PC-3 (cell line): ENCODE measurements around the gene TBX18. TPM values are rescaled to one million over a fixed set of nuclear protein-coding genes. Genes with fewer than 3 reads are reported as not detected.

Source experiments
- ATAC-seq: fragments of 200-7000 bp; cut with Tn5 transposase; 2 replicates; pipeline ENCODE4 v1.9.1; 2020; ENCODE audit warnings: mild to moderate bottlenecking, moderate library complexity
- BruUV-seq: library from RNA; stranded (reverse); fragments of 400-500 nt; replicated peaks from 2 replicates; lab custom pipeline; 2021; lab: Mats Ljungman, UMichigan
- CTCF ChIA-PET: fragments of 300-600 bp; sonication (Branson Sonifier 250); formaldehyde crosslinking; loops from one replicate; lab custom pipeline; 2022; ENCODE audit warnings: antibody characterized with exemption; lab: Charles Lee
- POLR2A ChIA-PET: fragments of 300-600 bp; sonication (Branson Sonifier 250); formaldehyde crosslinking; loops from one replicate; lab custom pipeline; 2022; ENCODE audit warnings: antibody characterized with exemption; ENCODE audit not compliant: unreplicated experiment; lab: Charles Lee
- DNase-seq: peaks from one replicate; pipeline ENCODE4 v3.0.0-alpha.2; 2015
- H2AFZ ChIP-seq: fragments of 300-600 bp; sonication (generic); 2 replicates; pipeline ENCODE4 v1.6.0; 2016; ENCODE audit warnings: antibody characterized with exemption, low read length
- H3F3A ChIP-seq: fragments of 300-600 bp; sonication (generic); one replicate; pipeline ENCODE4 v1.6.0; 2017; ENCODE audit warnings: antibody characterized with exemption, low read length, control low read depth, mild to moderate bottlenecking; ENCODE audit not compliant: unreplicated experiment
- H3K27ac ChIP-seq: fragments of 300-600 bp; sonication (generic); 2 replicates; pipeline ENCODE4 v1.5.1; 2016; ENCODE audit warnings: mild to moderate bottlenecking, low read length
- H3K27me3 ChIP-seq: fragments of 300-600 bp; sonication (generic); 2 replicates; pipeline ENCODE4 v1.6.1; 2016; ENCODE audit warnings: low read length, mixed read lengths
- H3K36me3 ChIP-seq: fragments of 300-600 bp; sonication (generic); 2 replicates; pipeline ENCODE4 v1.6.1; 2016; ENCODE audit warnings: low read depth, mixed run types, low read length, mixed read lengths
- H3K4me1 ChIP-seq: fragments of 300-600 bp; sonication (generic); 2 replicates; pipeline ENCODE4 v1.5.1; 2016; ENCODE audit warnings: low read length; ENCODE audit not compliant: insufficient read depth
- H3K4me2 ChIP-seq: fragments of 300-600 bp; sonication (generic); 2 replicates; pipeline ENCODE4 v1.6.0; 2016; ENCODE audit warnings: low read length
- H3K4me3 ChIP-seq: fragments of 300-600 bp; sonication (generic); 2 replicates; pipeline ENCODE4 v1.5.1; 2016; ENCODE audit warnings: mild to moderate bottlenecking, low read length, mixed read lengths
- H3K79me2 ChIP-seq: fragments of 300-600 bp; sonication (generic); 2 replicates; pipeline ENCODE4 v1.6.1; 2017; ENCODE audit warnings: low read length, mixed read lengths
- H3K9ac ChIP-seq: fragments of 300-600 bp; sonication (generic); 2 replicates; pipeline ENCODE4 v1.6.0; 2016; ENCODE audit warnings: mild to moderate bottlenecking, low read length
- H3K9me2 ChIP-seq: fragments of 300-600 bp; sonication (generic); replicated peaks from 2 replicates; pipeline ENCODE4 v1.6.1; 2016; ENCODE audit warnings: mixed run types, low read length, mixed read lengths
- H3K9me3 ChIP-seq: fragments of 300-600 bp; sonication (generic); 2 replicates; pipeline ENCODE4 v1.6.1; 2016; ENCODE audit warnings: low read length, mixed read lengths
- H4K20me1 ChIP-seq: fragments of 300-600 bp; sonication (generic); 2 replicates; pipeline ENCODE4 v1.6.1; 2016; ENCODE audit warnings: low read length, mixed read lengths
- CTCF ChIP-seq: fragments of 300-600 bp; sonication (generic); conservative IDR thresholded peaks from 2 replicates; pipeline ENCODE4 v1.5.1; 2017; ENCODE audit warnings: antibody characterized with exemption, low read depth, mild to moderate bottlenecking, low read length
- EZH2 ChIP-seq: fragments of 300-600 bp; sonication (generic); IDR thresholded peaks from one replicate; pipeline ENCODE4 v1.6.1; 2017; ENCODE audit warnings: antibody characterized with exemption, mild to moderate bottlenecking, low read length; ENCODE audit not compliant: unreplicated experiment
- EZH2phosphoT487 ChIP-seq: fragments of 300-600 bp; sonication (generic); IDR thresholded peaks from 2 replicates; pipeline ENCODE4 v1.6.1; 2018; ENCODE audit warnings: mild to moderate bottlenecking, antibody characterized with exemption, low read length, borderline replicate concordance
- intact Hi-C: fragments of 100-400 bp; cut with micrococcal nuclease; formaldehyde crosslinking; loops from 2 replicates; pipeline ENCODE4 v1.9.0; 2023
- total RNA-seq: library from RNA; depleted of rRNA; stranded (reverse); fragments of >200 nt; gene quantifications from 2 replicates; pipeline ENCODE4 v1.2.3, GENCODE V29; 2014

The TBX18 gene
- total RNA-seq, 1 experiment from 2014 or later, result not detected

- ATAC-seq, result no peak
- no peaks in the 10 kb centered on the region for H3K27me3 ChIP-seq
- POLR2A ChIA-PET, result no interaction called here
- H3K9me3 ChIP-seq, result no peaks in the 10 kb centered on the region
- H3K79me2 ChIP-seq, result no peaks in the 10 kb centered on the region
- no peaks in the 10 kb centered on the region for H3K9me2 ChIP-seq
- H3K36me3 ChIP-seq, result no peaks in the 10 kb centered on the region
- no TSS peak for BruUV-seq
- no peak for TF ChIP-seq EZH2phosphoT487
- TF ChIP-seq EZH2, result no peak
- no peak for TF ChIP-seq CTCF
- no peak overlapping the region for H2AFZ ChIP-seq
- H3K27ac ChIP-seq, result no peak overlapping the region
- no peaks in the 10 kb centered on the region for H3F3A ChIP-seq
- no peak overlapping the region for H3K9ac ChIP-seq
- no peak for DNase-seq
- H4K20me1 ChIP-seq, result no peaks in the 10 kb centered on the region
- H3K4me3 ChIP-seq, result no peak overlapping the region
- intact Hi-C loops, result no loop called here
- no peak overlapping the region for H3K4me2 ChIP-seq
- H3K4me1 ChIP-seq, result peaks cover 8% of the 10 kb centered on the region
- CTCF ChIA-PET, result no interaction called here
Observed at GRCh38 chr6:84808491-84809061, 44.2 kb upstream of the TBX18 start.

GRCh38 chr6:84805145-84805544 lies 40.7 kb upstream of the TBX18 start:
- ATAC-seq (no peak), DNase-seq (peak; percentile 29)
- Histone ChIP-seq H3K4me3 (no peak overlapping the region), H3K9me3 (no peaks in the 10 kb centered on the region), H3F3A (no peaks in the 10 kb centered on the region), H3K79me2 (no peaks in the 10 kb centered on the region), H3K27me3 (no peaks in the 10 kb centered on the region), H4K20me1 (no peaks in the 10 kb centered on the region), H3K9me2 (no peaks in the 10 kb centered on the region), H3K4me1 (peaks cover 8% of the 10 kb centered on the region), H3K36me3 (no peaks in the 10 kb centered on the region), H3K27ac (peak overlapping the region; percentile 32; the same call in 1 of the 2 replicates), H3K4me2 (peak overlapping the region; percentile 51; the same call in 1 of the 2 replicates), H3K9ac (no peak overlapping the region), H2AFZ (no peak overlapping the region)
- intact Hi-C loops, result no loop called here
- no peak for TF ChIP-seq EZH2phosphoT487
- TF ChIP-seq EZH2, result no peak
- no peak for TF ChIP-seq CTCF
- ChIA-PET POLR2A (no interaction called here), CTCF (no interaction called here)
- no TSS peak for BruUV-seq

GRCh38 chr6:84804720-84805119 lies 40.3 kb upstream of the TBX18 start:
- Histone ChIP-seq H3K9ac (no peak overlapping the region), H2AFZ (no peak overlapping the region), H3K4me3 (no peak overlapping the region), H3K36me3 (no peaks in the 10 kb centered on the region), H3K9me3 (no peaks in the 10 kb centered on the region), H3K9me2 (no peaks in the 10 kb centered on the region), H4K20me1 (no peaks in the 10 kb centered on the region), H3K27me3 (no peaks in the 10 kb centered on the region), H3F3A (no peaks in the 10 kb centered on the region), H3K79me2 (no peaks in the 10 kb centered on the region), H3K27ac (peak overlapping the region; percentile 32; the same call in 1 of the 2 replicates), H3K4me2 (peak overlapping the region; percentile 51; the same call in 1 of the 2 replicates), H3K4me1 (peaks cover 8% of the 10 kb centered on the region)
- ATAC-seq, result no peak
- ChIA-PET POLR2A (no interaction called here), CTCF (no interaction called here)
- DNase-seq, result peak; percentile 30
- no TSS peak for BruUV-seq
- intact Hi-C loops, result no loop called here
- TF ChIP-seq EZH2phosphoT487 (no peak), CTCF (no peak), EZH2 (no peak)
